NT2/D1 (cell line): ENCODE measurements around the gene TEX2.

ENCODE experiments used
- YY1 ChIP-seq: IDR thresholded peaks from 2 replicates; pipeline ENCODE4 v1.6.1; 2011; ENCODE audit not compliant: insufficient read length, insufficient read depth
- ZNF274 ChIP-seq: IDR thresholded peaks from 2 replicates; pipeline ENCODE4 v1.6.1; 2011; ENCODE audit warnings: mild to moderate bottlenecking, low read depth, low read length

- TF ChIP-seq ZNF274, result no peak
- TF ChIP-seq YY1, result no peak
Observed at GRCh38 chr17:64240741-64241347, 22.2 kb downstream of the TEX2 start.
